HEK293 (cell line): ENCODE data around the gene CREBL2.
A peak's percentile ranks its signal among the peaks of the same experiment; 100 is the strongest.

Experiments
- ATF2 ChIP-seq: fragments of 450-650 bp; formaldehyde crosslinking; IDR thresholded peaks from 2 replicates; pipeline ENCODE4 v1.5.1; 2016; ENCODE audit warnings: missing biosample characterization, missing genetic modification characterization, low read depth
- INSM2 ChIP-seq: fragments of 450-650 bp; formaldehyde crosslinking; IDR thresholded peaks from 2 replicates; pipeline ENCODE4 v1.5.1; 2016; ENCODE audit warnings: missing biosample characterization, missing genetic modification characterization
- PRDM2 ChIP-seq: fragments of 450-650 bp; formaldehyde crosslinking; IDR thresholded peaks from 2 replicates; pipeline ENCODE4 v1.5.1; 2016; ENCODE audit warnings: missing biosample characterization, missing genetic modification characterization, borderline replicate concordance
- YY2 ChIP-seq: fragments of 450-650 bp; formaldehyde crosslinking; IDR thresholded peaks from 2 replicates; pipeline ENCODE4 v1.5.1; 2016; ENCODE audit warnings: missing biosample characterization, missing genetic modification characterization
- ZBTB20 ChIP-seq: fragments of 450-650 bp; formaldehyde crosslinking; IDR thresholded peaks from 2 replicates; pipeline ENCODE4 v1.5.1; 2016; ENCODE audit warnings: missing biosample characterization, missing genetic modification characterization
- ZBTB21 ChIP-seq: fragments of 450-650 bp; formaldehyde crosslinking; IDR thresholded peaks from 2 replicates; pipeline ENCODE4 v1.5.1; 2017; ENCODE audit warnings: missing biosample characterization, missing genetic modification characterization
- ZNF10 ChIP-seq: fragments of 450-650 bp; formaldehyde crosslinking; IDR thresholded peaks from 2 replicates; pipeline ENCODE4 v1.5.1; 2017; ENCODE audit warnings: missing biosample characterization, missing genetic modification characterization
- ZNF148 ChIP-seq: fragments of 450-650 bp; formaldehyde crosslinking; IDR thresholded peaks from 2 replicates; pipeline ENCODE4 v1.5.0; 2017; ENCODE audit warnings: missing biosample characterization, missing genetic modification characterization, borderline replicate concordance
- ZNF274 ChIP-seq, 2 experiments: fragments of 200-500 bp in 1 of 2; fragments of 450-650 bp in 1 of 2; sonication (Bioruptor generic) in 1 of 2; formaldehyde crosslinking in 1 of 2; IDR thresholded peaks; 2 replicates each; pipeline versions ENCODE4 v1.5.1 to v1.6.1; 2014 to 2016; ENCODE audit warnings: borderline replicate concordance in 1 of 2, inconsistent platforms in 1 of 2, low read length in 1 of 2, missing biosample characterization in 1 of 2, missing genetic modification characterization in 1 of 2
- ZNF280C ChIP-seq: fragments of 450-650 bp; formaldehyde crosslinking; IDR thresholded peaks from 2 replicates; pipeline ENCODE4 v1.5.1; 2016; ENCODE audit warnings: missing biosample characterization, missing genetic modification characterization
- ZNF366 ChIP-seq: fragments of 450-650 bp; formaldehyde crosslinking; conservative IDR thresholded peaks from 2 replicates; pipeline ENCODE4 v1.5.1; 2016; ENCODE audit warnings: missing biosample characterization, missing genetic modification characterization
- ZNF37A ChIP-seq: fragments of 450-650 bp; IDR thresholded peaks from 2 replicates; pipeline ENCODE4 v1.5.1; 2018; ENCODE audit warnings: missing biosample characterization, missing genetic modification characterization
- ZNF391 ChIP-seq: fragments of 450-650 bp; formaldehyde crosslinking; IDR thresholded peaks from 2 replicates; pipeline ENCODE4 v1.5.1; 2016; ENCODE audit warnings: low read depth, missing biosample characterization, missing genetic modification characterization, borderline replicate concordance
- ZNF404 ChIP-seq: fragments of 450-650 bp; formaldehyde crosslinking; IDR thresholded peaks from 2 replicates; pipeline ENCODE4 v1.5.1; 2017; ENCODE audit warnings: missing biosample characterization, missing genetic modification characterization
- ZNF571 ChIP-seq: fragments of 450-650 bp; formaldehyde crosslinking; IDR thresholded peaks from 2 replicates; pipeline ENCODE4 v1.5.0; 2017; ENCODE audit warnings: missing biosample characterization, missing genetic modification characterization
- ZNF580 ChIP-seq: fragments of 450-650 bp; formaldehyde crosslinking; IDR thresholded peaks from 2 replicates; pipeline ENCODE4 v1.5.1; 2016; ENCODE audit warnings: missing biosample characterization, missing genetic modification characterization
- ZNF645 ChIP-seq: fragments of 450-650 bp; formaldehyde crosslinking; IDR thresholded peaks from 2 replicates; pipeline ENCODE4; 2016; ENCODE audit warnings: missing biosample characterization, missing genetic modification characterization
- ZNF776 ChIP-seq: fragments of 450-650 bp; formaldehyde crosslinking; IDR thresholded peaks from 2 replicates; pipeline ENCODE4 v1.5.0; 2017; ENCODE audit warnings: missing biosample characterization, missing genetic modification characterization, borderline replicate concordance
- ZSCAN30 ChIP-seq: fragments of 450-650 bp; IDR thresholded peaks from 2 replicates; pipeline ENCODE4 v1.5.1; 2018; ENCODE audit warnings: missing biosample characterization, mild to moderate bottlenecking, missing genetic modification characterization, moderate library complexity
- ZSCAN5A ChIP-seq: fragments of 450-650 bp; formaldehyde crosslinking; IDR thresholded peaks from 2 replicates; pipeline ENCODE4 v1.5.1; 2016; ENCODE audit warnings: missing biosample characterization, missing genetic modification characterization

The CREBL2 gene

GRCh38 chr12:12611512-12612306 lies at the start of gene CREBL2 (continued):
- TF ChIP-seq ZNF645 (tag by site-specific recombination) (no peak), ATF2 (tag by site-specific recombination) (no peak), ZNF274 (IDR thresholded peaks at IDR 0.05; ENCODE audit: low read length) (no peak), ZNF274 (tag by site-specific recombination; IDR thresholded peaks at IDR 0.05; ENCODE audit: borderline replicate concordance) (no peak), ZNF10 (tag by site-specific recombination) (peak; percentile 40; the same call in 1 of the 2 replicates), ZNF148 (tag by site-specific recombination) (no peak), ZNF404 (tag by site-specific recombination) (no peak), ZNF37A (no peak), ZNF391 (tag by site-specific recombination) (peak; percentile 86; the same call in 1 of the 2 replicates), PRDM2 (tag by site-specific recombination) (no peak), ZNF571 (tag by site-specific recombination) (no peak), ZNF776 (tag by site-specific recombination) (no peak), YY2 (tag by site-specific recombination) (0 out of 2 replicates have a peak, but pooled peaks have one; percentile 55), ZNF580 (tag by site-specific recombination) (peak; percentile 66), ZSCAN5A (tag by site-specific recombination) (0 out of 2 replicates have a peak, but pooled peaks have one; percentile 23), ZSCAN30 (tag by site-specific recombination) (peak; percentile 89), ZBTB20 (tag by site-specific recombination) (peak; percentile 76; the same call in 1 of the 2 replicates), ZNF280C (no peak), INSM2 (tag by site-specific recombination) (no peak), ZNF366 (peak; percentile 76), ZBTB21 (tag by site-specific recombination) (peak; percentile 51; the same call in 1 of the 2 replicates)
